ENCODE measurements around the gene IPO4. TPM values are rescaled to one million over a fixed set of nuclear protein-coding genes. Genes with fewer than 3 reads are reported as not detected.

The IPO4 gene
- total and polyA plus RNA-seq, 2 of the 8 experiments (the other 6 are each of a cell fraction or from before 2014, with no cell fraction given), result 55.5 to 108 TPM

GRCh38 chr14:24238123-24238522, 49.5 kb upstream of the IPO4 start:
- POLR2A ChIA-PET (ENCODE audit: partially characterized antibody), result interaction anchor here (0.9 to 5.1 kb wide), 8 partner anchors 12 to 76 kb away, joined by 3 to 19 read pairs (median 4); partner anchors contain the start of genes CHMP4A and MDP1
- Histone ChIP-seq H3K4ac (replicated peaks; ENCODE audit: insufficient read length, low read depth, low read length) (no peak overlapping the region), H2BK5ac (ENCODE audit: low read depth, low read length) (no peak overlapping the region), H3K9ac (replicated peaks in 1 of 4; ENCODE audit: extremely low read depth in 1 of 4, low read depth in 3 of 4, low read length in 3 of 4) (no peak overlapping the region), H2AK5ac (ENCODE audit: low read depth, low read length) (no peak overlapping the region), H3K4me2 (ENCODE audit: insufficient read depth in 1 of 2, low read depth in 2 of 2, low read length in 2 of 2) (no peak overlapping the region), H2BK12ac (ENCODE audit: low read depth, low read length) (no peak overlapping the region), H3K18ac (ENCODE audit: extremely low read depth, low read length) (no peak overlapping the region), H2BK120ac (replicated peaks; ENCODE audit: low read depth, low read length) (no peak overlapping the region), H2BK20ac (ENCODE audit: low read length) (no peak overlapping the region), H3K79me1 (ENCODE audit: low read depth, low read length) (no peaks in the 10 kb centered on the region; the same call in none of the 2 replicates), H3K79me2 (ENCODE audit: control insufficient read depth in 1 of 2, insufficient read depth in 2 of 2, low read length in 2 of 2) (peaks cover 0 to 14% of the 10 kb centered on the region in 2 experiments; a peak in 3 of 4 replicates), H2AFZ (ENCODE audit: low read length) (no peak overlapping the region), H4K20me1 (replicated peaks in 1 of 2; ENCODE audit: control insufficient read depth in 1 of 2, insufficient read depth in 2 of 2, low read length in 2 of 2) (peaks cover 3 to 16% of the 10 kb centered on the region in 2 experiments), H3K14ac (ENCODE audit: insufficient read length) (no peak overlapping the region), H3K23me2 (ENCODE audit: low read depth, low read length) (peaks cover 9% of the 10 kb centered on the region), H2BK15ac (ENCODE audit: low read length) (no peak overlapping the region), H3K23ac (ENCODE audit: insufficient read length) (no peak overlapping the region), H3K4me3 (ENCODE audit: extremely low read depth in 1 of 4, insufficient read depth in 2 of 4, low read depth in 3 of 4, low read length in 4 of 4) (no peak overlapping the region), H4K8ac (ENCODE audit: extremely low read depth, insufficient read depth, low read length) (no peak overlapping the region), H4K91ac (replicated peaks; ENCODE audit: insufficient read length, low read length) (no peak overlapping the region), H3K56ac (replicated peaks; ENCODE audit: insufficient read length, low read depth, low read length) (no peak overlapping the region), H3K36me3 (ENCODE audit: control insufficient read depth in 2 of 4, insufficient read depth in 4 of 4, low read length in 3 of 4) (peaks cover 19 to 58% (median 48%) of the 10 kb centered on the region in 4 experiments), H4K5ac (ENCODE audit: insufficient read length, low read depth, low read length) (no peak overlapping the region), H3K4me1 (replicated peaks in 1 of 4; ENCODE audit: control insufficient read depth in 3 of 4, insufficient read depth in 4 of 4, low read length in 3 of 4) (peaks cover 0 to 10% (median 4%) of the 10 kb centered on the region in 4 experiments; a peak in 5 of 7 replicates), H3K9me3 (ENCODE audit: insufficient read depth in 2 of 2, low read depth in 1 of 2, low read length in 1 of 2) (no peaks in the 10 kb centered on the region), H3K27me3 (replicated peaks in 1 of 4; ENCODE audit: control insufficient read depth in 3 of 4, extremely low read depth in 1 of 4, insufficient read depth in 3 of 4, low read length in 3 of 4) (no peaks in the 10 kb centered on the region; a peak in 1 of 7 replicates), H3K27ac (ENCODE audit: low read depth, low read length) (no peak overlapping the region)
- FAIRE-seq (no peak), DNase-seq (ENCODE audit: low read depth in 1 of 2, low spot score in 2 of 2) (no peak)
- CTCF ChIA-PET (ENCODE audit: partially characterized antibody), result interaction anchor here (0.9 to 2.5 kb wide), 9 partner anchors 11 to 101 kb away, joined by 3 to 10 read pairs (median 6); partner anchors contain the start of genes CIDEB and MDP1
- whole genome bisulfite sequencing, 2 experiments (ENCODE audit: extremely low coverage in 1 of 2, insufficient coverage in 1 of 2, insufficient read length in 1 of 2, insufficient replicate concordance in 2 of 2, low coverage in 1 of 2, low lambda C conversion rate in 2 of 2, missing lambda C conversion rate in 1 of 2), result 84% methylated on average over 5 of the region's 5 CpGs; no CpG with 5 or more reads in 1 of the 2 experiments
- TF ChIP-seq JUN (IDR thresholded peaks at IDR 0.05; ENCODE audit: low read depth, low read length) (no peak), PHF8 (conservative IDR thresholded peaks at IDR 0.05; ENCODE audit: low read depth, low read length) (no peak), CREB1 (IDR thresholded peaks at IDR 0.05) (no peak), GTF2F1 (IDR thresholded peaks at IDR 0.05; ENCODE audit: borderline replicate concordance, low read depth, low read length) (no peak), KDM4A (IDR thresholded peaks at IDR 0.05; ENCODE audit: low read depth, low read length, severe bottlenecking) (no peak), POLR2A (IDR thresholded peaks at IDR 0.05; ENCODE audit: control extremely low read depth in 1 of 2, low read depth in 2 of 2, low read length in 2 of 2) (no peak)

All from H1 (cell line).